ENCODE measurements around the gene FNIP1. TPM values are rescaled to one million over a fixed set of nuclear protein-coding genes. Genes with fewer than 3 reads are reported as not detected.
"Not testable (repeated sequence)": the region's sequence is repeated elsewhere in the genome, so short reads cannot be mapped to it uniquely, and the experiment has no call there.

Gene FNIP1
- total RNA-seq = 64.4 TPM

DNA sequence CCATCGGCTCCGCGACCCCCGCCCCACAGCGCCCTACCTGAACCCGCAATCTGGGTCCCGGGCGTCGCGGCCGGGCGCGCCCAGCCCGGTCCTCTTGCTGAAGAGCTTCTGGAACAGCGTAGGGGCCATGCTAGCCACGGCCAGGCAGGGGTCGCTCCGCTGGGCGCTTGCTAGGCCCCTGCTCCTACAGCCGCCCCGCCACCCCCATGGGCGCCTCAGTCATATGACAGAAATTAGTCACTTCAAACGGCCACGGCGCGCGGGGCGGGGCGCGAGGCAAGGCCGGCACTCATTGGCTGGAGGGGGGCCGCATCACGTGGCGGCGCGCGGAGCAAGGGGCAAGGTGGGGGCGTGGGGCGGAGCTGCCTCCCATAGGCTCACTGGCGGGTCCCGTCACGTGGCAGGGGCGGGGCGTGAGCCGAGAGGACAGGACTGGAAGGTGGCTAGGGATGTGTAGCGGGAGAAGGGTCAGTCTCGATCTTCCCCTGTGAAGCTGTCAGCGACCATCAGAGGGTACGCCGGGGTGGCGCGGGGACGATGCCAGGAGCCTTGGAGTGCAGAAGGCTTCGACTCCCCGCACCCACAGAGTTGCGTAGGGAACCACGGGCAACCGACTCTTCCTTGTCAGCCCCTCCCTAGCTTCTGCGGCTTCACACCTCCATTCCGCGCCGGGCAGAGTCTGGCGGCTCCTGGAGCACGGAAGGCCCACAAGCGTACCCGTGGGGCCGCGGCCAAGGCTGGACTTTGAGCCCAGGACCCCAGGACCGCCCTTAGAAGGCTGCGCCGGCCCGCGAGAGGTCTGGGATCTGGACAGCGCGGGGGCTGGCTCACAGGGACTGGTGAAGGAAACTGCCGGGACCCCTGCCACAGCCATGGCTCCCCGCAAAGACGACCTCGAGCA, at the start of gene FNIP1:
Gene FNIP1, minus strand, starts transcription at position 225 of the 901 bp plus-strand sequence. Its CDS starts 96 bp downstream, at position 129.
- peak; percentile 99 for DNase-seq

DNA sequence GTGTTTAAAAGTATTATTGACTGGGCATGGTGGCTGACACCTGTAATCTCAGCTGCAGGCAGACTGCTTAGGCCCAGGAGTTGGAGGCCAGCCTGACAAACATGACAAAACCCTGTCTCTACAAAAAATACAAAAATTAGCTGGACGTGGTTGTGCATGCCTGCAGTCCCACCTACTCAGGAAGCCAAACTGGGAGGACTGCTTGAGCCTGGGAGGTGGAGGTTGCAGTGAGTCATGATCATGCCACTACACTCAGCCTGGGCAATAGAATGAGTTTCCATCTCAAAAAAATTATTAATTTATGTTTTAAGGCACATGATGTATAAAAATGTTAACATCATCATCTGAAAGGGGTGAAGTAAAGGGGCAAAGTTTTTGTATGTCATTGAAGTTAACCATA, 49.7 kb upstream of the FNIP1 start:
- no peak for DNase-seq

DNA sequence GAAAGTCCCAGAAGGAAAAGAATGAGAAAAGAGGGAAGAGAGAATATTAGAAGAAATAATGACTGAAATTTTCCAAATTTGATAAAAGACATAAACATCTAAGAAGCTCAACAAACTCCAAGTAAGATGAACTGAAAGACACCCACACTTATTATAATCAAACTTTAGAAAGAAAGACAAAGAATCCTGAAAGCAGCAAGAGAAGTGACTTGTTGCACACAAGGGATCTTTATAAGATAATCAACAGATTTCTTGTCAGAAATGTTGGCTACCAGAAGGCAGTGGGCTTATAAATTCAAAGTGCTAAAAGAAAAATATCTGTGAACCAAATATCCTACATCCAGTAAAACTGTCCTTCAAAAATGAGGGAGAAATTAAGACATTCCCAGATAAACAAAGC, 49.0 kb upstream of the FNIP1 start:
- no peak for DNase-seq

DNA sequence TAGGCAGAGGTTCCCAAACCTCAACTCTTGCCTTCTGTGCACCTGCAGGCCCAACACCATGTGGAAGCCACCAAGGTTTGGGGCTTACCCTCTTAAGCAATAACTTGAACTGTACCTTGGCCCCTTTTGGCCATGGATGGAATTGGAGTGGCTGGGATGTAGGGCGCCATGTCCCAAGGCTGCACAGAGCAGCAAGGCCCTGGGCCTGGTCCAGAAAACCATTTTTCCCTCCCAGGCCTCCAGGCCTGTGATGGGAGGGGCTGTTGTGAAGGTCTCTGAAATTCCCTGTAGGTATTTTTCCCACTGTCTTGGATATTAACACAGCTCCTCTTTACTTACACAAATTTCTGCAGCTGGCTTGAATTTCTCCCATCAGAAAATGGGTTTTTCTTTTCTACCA, 46.2 kb upstream of the FNIP1 start:
- not testable (repeated sequence) for DNase-seq

DNA sequence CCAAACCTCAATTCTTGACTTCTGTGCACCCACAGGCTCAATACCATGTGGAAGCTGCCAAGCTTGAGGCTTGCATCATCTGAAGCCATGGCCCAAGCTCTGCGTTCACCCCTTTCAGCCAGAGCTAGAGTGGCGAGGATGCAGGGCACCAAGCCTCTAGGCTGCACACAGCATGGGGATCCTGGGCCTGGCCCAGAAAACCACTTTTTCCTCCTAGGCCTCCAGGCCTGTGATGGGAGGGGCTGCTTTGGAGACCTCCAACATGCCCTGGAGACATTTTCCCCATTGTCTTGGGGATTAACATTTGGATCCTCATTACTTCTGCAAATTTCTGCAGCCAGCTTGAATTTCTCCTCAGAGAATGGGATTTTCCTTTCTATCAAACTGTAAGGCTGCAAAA, 35.9 kb upstream of the FNIP1 start:
- not testable (repeated sequence) for DNase-seq

DNA sequence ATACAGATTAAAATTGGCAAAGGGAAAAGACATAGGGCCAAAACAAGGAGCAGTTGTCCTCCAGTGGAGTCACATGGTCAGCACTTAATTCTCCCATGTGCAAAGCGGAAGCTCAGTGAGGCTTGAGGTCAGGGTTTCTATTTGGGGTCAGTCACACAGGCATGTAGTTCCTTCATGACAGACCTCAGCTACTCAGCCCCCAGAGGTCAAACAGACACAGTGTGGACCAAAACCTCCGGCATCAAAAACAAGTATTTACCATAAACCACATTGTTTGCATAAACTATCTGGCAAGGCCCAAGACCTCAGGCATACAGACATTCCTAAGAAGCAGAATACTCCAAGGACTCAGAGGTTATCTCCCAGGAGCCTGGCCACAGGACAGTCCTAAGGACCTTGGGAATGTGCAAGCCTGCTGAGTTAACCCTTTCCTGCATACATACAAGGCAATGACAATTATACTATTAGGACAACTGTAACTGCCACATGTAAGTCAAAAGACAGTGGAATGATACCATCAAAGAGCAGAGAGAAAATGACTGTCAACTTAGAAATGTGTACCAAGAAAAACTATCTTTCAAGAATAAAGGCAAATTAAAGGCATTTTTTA, 28.7 kb upstream of the FNIP1 start:
- DNase-seq = no peak

DNA sequence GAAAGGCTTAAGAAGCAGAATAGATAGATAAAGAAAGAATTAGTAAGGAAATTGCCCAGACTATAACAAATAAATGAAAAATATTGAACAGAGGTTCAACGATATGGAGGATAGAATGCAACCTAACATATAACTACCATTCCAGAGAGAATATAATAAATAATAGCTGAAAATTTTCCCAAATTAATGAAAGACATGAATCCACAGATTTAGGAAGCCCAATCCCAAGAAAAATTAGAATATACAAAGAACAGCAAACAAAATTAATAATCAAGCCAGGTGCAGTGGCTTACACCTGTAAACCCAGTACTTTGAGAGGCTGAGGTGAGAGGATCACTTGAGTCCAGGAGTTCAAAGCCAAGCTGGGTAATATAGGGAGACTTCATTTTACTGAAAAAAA, 27.8 kb upstream of the FNIP1 start:
- no peak for DNase-seq

DNA sequence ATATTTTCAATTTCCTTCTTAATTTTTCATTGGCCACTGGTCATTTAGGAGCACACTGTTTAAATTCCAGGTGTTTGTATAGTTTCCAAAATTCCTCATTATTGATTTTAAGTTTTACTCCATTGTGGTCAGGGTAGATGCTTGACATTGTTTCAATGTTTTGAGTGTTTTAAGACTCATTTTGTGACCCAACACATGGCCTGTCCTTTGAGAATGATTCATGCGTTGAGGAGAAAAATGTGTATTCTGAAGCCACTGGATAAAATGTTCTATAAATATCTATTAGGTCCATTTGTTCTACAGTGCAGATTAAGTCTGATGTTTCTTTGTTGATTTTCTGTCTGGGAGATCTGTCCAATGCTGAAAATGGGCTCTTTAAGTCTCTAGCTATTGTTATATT, 24.4 kb upstream of the FNIP1 start:
- DNase-seq = no peak

DNA sequence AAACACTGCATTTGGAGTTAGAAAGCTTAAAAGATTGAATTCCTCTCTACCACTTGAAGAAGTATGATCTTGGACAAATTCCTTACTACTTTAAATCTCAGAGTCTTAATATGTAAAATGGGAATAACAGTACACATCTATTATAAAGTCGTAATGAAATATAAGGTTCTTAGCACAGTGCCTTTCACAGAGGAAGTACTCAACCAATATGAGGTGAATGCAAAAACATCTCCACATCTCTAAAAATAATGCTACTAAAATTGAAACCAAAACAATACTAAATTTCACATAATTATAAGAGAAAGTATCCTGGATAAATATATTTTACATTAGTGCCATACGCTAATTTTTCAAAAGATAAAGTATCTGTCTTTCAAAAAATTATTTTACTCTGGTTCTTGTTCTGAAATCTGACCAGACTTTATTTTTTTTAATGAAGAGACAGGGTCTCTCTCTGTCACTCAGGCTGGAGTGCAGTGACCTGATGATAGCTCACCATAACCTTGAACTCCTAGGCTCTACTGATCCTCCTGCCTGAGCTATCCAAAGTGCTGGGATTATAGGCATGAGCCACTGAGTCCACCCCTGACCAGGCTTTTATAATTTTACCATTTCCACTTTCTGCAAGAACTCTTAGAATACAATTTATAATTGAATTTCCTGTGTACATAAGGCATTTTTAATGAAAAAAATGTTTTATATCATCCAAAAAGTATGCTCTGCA, 21.3 kb upstream of the FNIP1 start:
- no peak for DNase-seq

DNA sequence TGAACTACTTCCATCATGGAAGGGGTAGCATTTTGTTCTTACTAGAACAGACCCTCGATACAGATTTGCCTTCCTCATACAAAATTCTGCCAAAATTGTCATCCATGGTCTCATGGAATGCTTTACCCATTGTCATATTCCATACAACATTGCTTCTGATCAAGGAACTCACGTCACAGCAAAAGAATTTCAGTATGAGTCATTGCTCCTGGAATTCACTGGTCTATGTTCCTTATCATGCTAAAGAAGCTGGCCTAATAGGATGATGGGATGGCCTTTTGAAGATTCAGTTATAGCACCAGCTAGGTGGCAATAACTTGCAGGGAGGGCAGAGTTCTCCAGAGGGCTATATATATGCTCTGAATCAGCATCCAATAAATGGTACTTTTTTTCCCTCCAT, 18.2 kb upstream of the FNIP1 start:
- no peak for DNase-seq

DNA sequence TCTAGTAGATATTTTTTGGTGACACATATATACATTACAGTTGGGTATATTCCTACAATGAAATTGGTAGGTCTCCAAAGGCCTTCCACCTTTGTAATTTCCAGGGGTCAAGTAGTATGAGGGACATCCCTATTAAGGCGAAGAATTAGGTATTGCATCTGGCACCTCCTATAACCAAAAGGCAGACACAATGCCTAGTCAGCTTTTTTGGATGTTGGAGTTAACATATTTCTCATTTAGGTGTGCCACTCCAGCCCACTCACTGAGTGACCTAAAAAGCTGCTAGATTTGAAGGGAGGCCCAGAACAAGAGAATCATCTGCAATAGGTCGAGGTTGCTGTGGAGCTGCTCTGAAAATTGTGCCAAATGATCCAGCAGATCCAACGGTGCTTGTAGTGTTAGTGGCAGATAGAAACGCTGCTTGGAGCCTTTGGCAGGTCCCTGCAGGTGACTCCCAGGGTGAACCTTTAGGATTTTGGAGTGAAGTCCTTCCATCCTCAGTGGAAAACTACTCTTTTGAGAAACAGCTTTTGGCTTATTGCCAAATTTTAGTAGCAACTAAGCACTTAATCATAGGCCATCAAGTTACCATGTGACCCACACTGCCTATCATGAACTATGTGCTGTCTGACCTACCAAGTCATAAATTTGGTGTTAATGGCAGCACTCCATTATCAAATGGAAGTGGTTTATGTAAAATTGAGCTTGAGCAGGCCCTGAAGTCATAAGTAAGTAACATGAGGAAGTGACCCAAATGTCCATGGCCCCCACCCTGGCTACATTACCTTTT, 15.7 kb upstream of the FNIP1 start:
- DNase-seq = no peak

DNA sequence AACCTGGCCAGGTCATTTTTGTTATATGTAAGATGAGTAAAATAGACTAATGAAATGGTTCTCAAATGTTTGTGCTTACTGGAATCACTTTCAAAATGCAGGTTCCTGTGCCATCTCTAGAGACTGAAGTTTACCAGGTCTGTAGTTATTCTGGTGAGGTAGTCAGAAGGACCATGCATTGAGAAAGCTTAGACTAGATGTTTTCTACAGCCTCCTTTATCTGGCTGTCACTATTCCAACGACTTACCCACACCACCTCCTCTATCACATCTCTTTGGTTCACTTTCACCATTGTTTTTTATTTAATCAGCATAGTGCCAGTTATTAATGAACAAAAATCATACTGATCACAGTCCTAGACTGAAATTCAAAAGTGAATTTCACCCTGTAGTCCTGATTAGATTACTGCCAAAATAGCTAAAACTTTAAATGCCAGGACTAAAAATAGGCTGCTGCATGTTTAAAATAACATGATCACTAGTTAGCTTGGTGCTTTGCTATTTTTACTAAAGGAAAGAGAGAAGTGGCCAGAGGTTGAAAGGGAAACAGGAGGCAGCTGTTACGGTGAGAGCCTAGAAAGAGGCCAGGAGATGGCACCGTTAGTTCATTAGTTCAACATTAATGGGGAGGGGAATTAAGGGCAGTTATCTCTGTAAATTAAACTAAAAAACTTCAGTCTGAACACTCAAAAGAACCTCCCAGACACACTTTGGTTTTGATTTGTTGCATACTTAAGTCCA, 13.9 kb upstream of the FNIP1 start:
- DNase-seq = no peak

DNA sequence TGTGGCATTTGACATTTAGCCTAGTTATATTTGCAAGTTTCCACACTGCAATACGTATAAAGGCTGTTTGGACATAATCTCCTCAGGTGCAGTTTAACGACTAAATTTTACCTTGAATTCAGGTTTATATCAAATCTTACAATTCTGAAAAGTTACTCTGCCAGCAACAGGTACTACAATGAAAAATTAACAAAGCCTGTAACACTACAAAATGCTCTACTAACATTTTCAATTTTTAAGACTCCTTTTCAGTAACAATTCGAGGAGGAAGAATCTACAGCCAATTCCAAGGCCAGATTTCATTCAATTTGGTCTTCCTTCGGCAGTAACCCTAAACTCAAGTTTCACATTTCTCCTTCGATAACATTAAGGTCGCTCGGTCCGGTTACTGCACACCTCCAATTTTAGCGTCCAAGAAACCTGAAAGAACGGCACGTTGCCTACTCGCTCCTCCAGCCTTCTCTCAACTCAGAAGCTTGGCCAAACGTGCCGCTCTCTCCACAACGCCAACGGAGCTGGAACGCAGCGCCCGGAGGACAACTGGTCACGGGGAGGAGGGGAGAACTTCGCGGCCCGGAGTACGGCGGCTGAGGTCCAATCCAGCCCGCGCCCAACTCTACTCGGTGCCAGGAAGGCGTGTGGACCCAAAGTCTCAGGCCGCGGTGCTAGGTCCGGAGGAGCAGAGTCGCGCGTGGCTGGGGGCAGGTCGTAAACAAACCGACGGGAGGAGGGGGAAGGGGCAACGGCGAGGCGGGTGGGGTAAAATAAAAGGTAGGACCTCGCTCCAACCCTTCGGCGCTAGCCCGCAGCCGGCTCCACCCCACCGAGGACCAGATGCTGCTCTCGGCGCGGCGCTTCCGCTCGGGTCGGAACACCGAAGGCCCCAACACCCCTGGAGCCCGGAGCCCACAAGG, 681 bp downstream of the FNIP1 start:
- peak; percentile 59 for DNase-seq

DNA sequence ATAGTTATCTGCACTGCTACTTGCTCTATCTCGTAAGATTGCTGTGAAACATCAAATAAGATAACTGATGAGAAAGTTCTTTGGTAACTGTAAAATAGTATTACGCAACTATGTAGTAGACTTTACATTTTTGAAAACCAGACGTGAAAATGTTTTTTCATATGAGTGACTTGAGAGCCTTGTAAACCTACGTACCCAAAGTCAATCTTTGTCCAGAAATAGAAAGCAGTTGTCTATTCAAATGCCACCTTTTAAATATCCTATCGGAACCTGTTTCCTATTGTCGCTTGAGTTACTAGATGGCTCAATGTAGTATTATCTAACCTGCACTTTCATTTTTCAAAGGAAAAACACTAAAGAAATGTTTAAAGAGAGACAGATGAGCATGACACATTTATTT, 1.6 kb downstream of the FNIP1 start:
- DNase-seq = no peak

DNA sequence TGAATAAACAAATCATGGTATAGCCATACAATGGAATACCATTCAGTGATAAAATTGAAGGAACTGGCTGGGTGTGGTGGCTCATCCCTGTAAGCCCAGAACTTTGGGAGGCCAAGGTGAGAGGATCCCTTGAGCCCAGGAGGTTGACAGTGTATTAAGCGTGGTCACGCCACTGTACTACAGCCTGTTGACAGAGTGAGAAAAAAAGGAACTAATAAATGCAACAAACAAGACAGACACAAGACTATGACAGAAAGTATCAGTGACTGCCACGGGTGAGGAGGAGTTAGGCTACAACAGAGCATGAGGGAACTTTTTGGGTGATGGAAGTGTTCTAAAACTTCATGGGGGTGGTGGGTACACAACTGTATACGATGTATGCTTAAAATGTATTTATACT, 2.2 kb downstream of the FNIP1 start:
- DNase-seq = no peak

DNA sequence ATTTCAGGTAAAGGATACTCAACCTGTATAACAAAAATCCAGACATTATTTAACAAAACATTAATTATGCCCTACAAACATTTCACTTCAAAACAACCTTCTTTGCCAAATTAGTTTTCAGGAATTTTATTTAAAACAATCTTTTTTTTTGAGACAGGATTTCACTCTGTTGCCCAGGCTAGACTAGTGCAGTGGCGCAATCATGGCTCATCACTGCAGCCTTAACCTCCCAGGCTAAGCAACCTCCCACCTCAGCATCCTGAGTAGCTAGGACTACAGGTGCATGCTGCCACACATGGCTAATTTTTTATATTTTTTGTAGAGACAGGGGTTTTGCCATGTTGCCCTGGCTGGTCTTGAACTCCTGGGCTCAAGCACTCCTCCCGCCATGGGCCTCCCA, 3.9 kb downstream of the FNIP1 start:
- DNase-seq = no peak

DNA sequence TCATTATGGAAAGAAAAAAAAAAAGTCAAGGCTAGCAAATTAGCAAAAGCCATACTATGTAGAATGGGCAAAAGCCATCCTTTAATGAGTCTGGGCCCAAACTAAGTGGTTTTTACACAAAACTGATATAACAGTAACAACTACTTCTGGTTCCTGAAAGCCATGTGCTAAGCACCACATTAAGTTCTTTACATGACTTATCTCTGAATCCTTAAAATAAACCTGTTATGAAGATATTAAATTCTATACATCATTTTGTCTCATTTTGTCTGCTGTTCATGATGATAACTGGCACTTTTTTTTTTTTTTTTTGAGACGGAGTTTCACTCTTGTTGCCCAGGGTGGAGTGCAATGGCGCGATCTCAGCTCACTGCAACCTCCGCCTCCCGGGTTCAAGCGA, 5.0 kb downstream of the FNIP1 start:
- DNase-seq = no peak

DNA sequence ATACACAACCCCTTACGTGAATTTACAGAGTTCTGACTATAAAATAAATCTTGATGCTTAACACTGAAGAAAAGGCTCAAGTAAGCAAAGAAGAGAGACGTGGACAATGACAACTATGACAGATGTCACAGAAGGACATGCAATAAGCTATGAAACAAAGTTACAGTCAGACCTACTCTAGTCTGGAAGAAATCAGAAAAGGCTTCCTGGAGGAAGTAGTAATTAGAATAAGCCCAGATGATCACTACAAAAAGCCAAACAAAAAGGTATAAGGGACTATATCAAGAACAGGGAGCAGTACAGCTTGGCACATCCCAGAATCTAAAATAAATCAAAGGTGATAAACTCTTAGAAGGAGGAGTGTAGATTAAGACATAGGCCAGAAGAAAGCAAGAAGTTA, 6.3 kb downstream of the FNIP1 start:
- DNase-seq = no peak

DNA sequence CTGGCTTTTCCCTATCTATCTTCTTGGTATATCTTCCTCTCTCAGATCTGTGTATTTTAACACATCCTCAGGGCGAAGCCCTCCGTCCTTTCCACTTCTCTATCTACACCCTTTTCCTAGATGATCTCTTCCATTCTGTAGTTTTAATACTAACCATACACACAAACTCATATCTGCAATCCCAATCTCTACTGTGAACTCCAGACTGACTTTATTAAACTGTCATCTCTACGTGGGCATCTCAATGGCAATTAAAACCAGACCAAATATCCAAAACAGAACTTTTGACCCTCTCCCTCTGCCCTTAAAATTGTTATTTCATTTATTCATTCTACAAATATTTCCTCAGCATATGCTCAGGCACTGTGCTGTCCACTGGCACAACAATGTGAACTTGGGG, 7.1 kb downstream of the FNIP1 start:
- DNase-seq = no peak

DNA sequence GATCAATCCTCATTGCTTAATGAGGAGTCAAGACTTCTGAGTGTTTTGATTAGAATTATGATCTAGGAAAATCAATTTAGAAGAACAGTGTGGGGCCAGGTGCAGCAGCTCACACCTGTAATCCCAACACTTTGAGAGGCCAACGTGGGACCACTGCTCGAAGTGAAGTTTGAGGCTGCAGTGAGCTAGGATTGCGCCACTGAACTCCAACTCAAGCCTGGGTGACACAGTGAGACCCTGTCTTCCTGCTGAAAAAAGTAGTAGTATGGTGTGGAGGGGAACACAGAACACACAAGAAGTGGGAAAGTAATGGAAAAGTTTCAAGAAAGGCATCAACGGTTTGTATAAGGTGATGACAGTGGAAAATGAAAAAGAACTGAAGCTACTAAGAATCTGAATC, 9.1 kb downstream of the FNIP1 start:
- no peak for DNase-seq
